B cell (primary cell): Measurements from ENCODE around the gene HDDC2.

Source experiments
- CTCF ChIP-seq: fragments of 200-600 bp; IDR thresholded peaks from one replicate; pipeline ENCODE4 v1.8.0; 2022; ENCODE audit warnings: antibody characterized with exemption, mild to moderate bottlenecking
- EZH2 ChIP-seq: IDR thresholded peaks from 2 replicates; pipeline ENCODE4 v1.6.1; 2012; ENCODE audit warnings: borderline replicate concordance, low read depth, mild to moderate bottlenecking, moderate library complexity, low read length; ENCODE audit not compliant: insufficient read depth, poor library complexity, severe bottlenecking

GRCh38 chr6:125303512-125303854, 1.7 kb upstream of the HDDC2 start:
- TF ChIP-seq EZH2 (no peak), CTCF (no peak)
